Measurements from ENCODE around the gene LIX1.
"Not testable (repeated sequence)": the region's sequence is repeated elsewhere in the genome, so short reads cannot be mapped to it uniquely, and the experiment has no call there.

LIX1 gene

DNA sequence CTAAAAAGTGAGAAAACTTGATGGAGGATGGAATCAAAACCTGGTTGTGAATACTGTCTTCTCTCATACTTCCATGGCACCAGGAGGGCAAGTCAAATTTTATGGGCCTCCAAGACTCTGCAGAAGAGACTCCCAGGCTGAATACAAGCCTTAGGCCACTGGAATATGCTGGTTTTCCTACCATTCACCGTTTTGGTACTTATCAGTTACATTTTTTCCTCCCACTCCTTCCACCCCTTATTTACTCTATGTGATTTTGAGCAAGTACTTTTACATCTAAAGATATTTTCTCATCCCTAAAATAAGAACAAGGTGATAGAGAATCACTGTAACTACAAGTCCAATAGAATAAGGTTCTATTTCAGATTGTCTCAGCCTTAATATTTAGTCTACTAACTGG is 8.0 kb upstream of the LIX1 start:
- H3K4me3 ChIP-seq (ENCODE audit: low read depth, low read length), result no peak overlapping the region
- no peak overlapping the region for H3K27ac ChIP-seq
- DNase-seq, result no peak
- no peaks in the 10 kb centered on the region for H3K36me3 ChIP-seq
- H3K9me3 ChIP-seq (ENCODE audit: severe bottlenecking), result peaks cover 3% of the 10 kb centered on the region
- TF ChIP-seq CTCF (IDR thresholded peaks at IDR 0.05; ENCODE audit: low read depth, low read length), result no peak
- H3K27me3 ChIP-seq (ENCODE audit: insufficient read depth, low read depth, severe bottlenecking), result no peaks in the 10 kb centered on the region

DNA sequence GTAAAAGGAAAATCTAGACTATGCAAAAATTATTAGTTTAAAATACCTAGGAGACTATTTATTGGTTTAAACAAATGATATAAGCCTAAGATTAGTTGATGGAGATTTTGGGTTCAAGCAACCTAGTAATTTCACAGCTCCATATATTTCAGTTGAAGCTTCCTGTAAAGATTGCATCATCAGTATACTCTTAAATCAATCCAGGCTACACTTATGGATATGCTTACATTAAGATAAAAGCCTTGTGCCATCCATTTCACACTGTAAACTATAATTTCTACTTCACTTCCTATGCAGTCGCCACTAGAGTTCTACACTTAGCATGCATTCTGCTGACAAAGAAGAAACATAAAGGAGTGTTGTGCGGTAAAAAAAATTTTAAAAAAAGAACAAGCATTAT is 7.3 kb upstream of the LIX1 start:
- TF ChIP-seq CTCF (IDR thresholded peaks at IDR 0.05; ENCODE audit: low read depth, low read length), result no peak
- no peak overlapping the region for H3K4me3 ChIP-seq (ENCODE audit: low read depth, low read length)
- no peak for DNase-seq
- no peaks in the 10 kb centered on the region for H3K9me3 ChIP-seq (ENCODE audit: severe bottlenecking)
- no peak overlapping the region for H3K27ac ChIP-seq
- H3K36me3 ChIP-seq, result no peaks in the 10 kb centered on the region
- H3K27me3 ChIP-seq (ENCODE audit: insufficient read depth, low read depth, severe bottlenecking), result no peaks in the 10 kb centered on the region

DNA sequence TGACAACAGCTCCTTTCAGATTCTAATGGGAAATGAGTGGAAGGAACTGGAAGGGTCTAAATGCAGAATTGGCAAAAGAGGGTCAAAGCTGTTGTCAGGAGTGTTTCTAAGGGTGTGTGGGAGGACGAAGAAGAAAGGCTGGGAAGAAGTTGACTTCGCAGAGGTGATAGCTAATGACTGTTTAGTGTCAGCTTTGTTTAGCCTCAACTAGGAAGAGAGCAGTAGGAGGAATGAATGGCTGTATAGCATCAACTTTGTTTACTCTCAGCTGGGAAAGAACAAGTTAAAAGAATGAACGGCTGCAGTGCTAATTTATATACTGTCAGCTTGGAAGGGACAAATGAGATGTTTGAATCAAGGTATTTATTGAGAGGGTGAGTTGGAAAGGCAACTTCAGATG is 5.9 kb upstream of the LIX1 start:
- no peak for DNase-seq
- no peak for TF ChIP-seq CTCF (IDR thresholded peaks at IDR 0.05; ENCODE audit: low read depth, low read length)
- H3K4me3 ChIP-seq (ENCODE audit: low read depth, low read length), result no peak overlapping the region
- no peak overlapping the region for H3K27ac ChIP-seq
- no peaks in the 10 kb centered on the region for H3K36me3 ChIP-seq
- no peaks in the 10 kb centered on the region for H3K9me3 ChIP-seq (ENCODE audit: severe bottlenecking)
- H3K27me3 ChIP-seq (ENCODE audit: insufficient read depth, low read depth, severe bottlenecking), result no peaks in the 10 kb centered on the region

DNA sequence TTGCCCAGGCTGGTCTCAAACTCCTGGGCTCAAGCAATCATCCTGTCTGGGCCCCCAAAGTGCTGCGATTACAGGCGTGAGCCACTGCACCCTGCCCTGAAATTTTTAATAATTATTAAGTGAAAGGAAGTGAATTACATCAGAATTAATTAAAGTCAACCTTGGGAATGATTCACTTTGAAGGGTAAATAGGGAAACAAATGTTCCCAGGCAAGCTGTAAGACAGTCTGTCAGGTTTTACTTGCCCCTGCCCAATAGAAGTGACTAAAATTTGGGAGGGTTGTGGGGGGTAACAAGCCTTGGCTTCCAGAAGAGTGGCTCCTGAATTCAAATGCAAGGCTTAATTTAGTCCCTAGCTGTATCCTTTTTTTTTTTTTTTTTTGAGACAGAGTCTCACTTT is 1.3 kb upstream of the LIX1 start:
- no peak overlapping the region for H3K4me3 ChIP-seq (ENCODE audit: low read depth, low read length)
- TF ChIP-seq CTCF (IDR thresholded peaks at IDR 0.05; ENCODE audit: low read depth, low read length), result no peak
- no peaks in the 10 kb centered on the region for H3K9me3 ChIP-seq (ENCODE audit: severe bottlenecking)
- H3K27ac ChIP-seq, result no peak overlapping the region
- H3K36me3 ChIP-seq, result no peaks in the 10 kb centered on the region
- no peak for DNase-seq
- no peaks in the 10 kb centered on the region for H3K27me3 ChIP-seq (ENCODE audit: insufficient read depth, low read depth, severe bottlenecking)

GRCh38 chr5:97141539-97141938 is 872 bp downstream of the LIX1 start:
- no peak overlapping the region for H3K4me3 ChIP-seq (ENCODE audit: low read depth, low read length)
- no peaks in the 10 kb centered on the region for H3K27me3 ChIP-seq (ENCODE audit: insufficient read depth, low read depth, severe bottlenecking)
- H3K27ac ChIP-seq, result no peak overlapping the region
- no peaks in the 10 kb centered on the region for H3K36me3 ChIP-seq
- no peak for TF ChIP-seq CTCF (IDR thresholded peaks at IDR 0.05; ENCODE audit: low read depth, low read length)
- no peak for DNase-seq
- no peaks in the 10 kb centered on the region for H3K9me3 ChIP-seq (ENCODE audit: severe bottlenecking)

DNA sequence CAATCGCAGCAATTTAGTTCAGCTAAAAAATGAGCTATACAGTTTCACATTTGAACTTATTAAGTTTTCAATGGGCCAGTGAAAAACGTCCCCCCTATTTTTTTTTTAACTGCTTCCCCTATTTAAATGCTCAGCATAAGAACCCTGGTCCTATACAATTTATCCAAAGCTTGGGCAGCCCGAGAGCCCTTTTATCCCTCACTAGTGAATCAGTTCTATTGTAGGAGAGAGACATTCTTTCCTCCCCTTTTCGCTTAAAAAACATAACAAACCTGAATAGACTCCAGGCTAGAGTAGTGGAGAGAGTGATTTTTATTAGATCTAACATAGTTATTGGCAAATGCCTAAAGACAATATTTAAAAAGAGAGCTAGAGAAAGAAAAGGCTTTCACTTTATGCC is 1.4 kb downstream of the LIX1 start:
- DNase-seq, result no peak
- TF ChIP-seq CTCF (IDR thresholded peaks at IDR 0.05; ENCODE audit: low read depth, low read length), result no peak
- Histone ChIP-seq H3K27ac (no peak overlapping the region), H3K4me3 (ENCODE audit: low read depth, low read length) (no peak overlapping the region), H3K9me3 (ENCODE audit: severe bottlenecking) (no peaks in the 10 kb centered on the region), H3K36me3 (no peaks in the 10 kb centered on the region), H3K27me3 (ENCODE audit: insufficient read depth, low read depth, severe bottlenecking) (no peaks in the 10 kb centered on the region)

DNA sequence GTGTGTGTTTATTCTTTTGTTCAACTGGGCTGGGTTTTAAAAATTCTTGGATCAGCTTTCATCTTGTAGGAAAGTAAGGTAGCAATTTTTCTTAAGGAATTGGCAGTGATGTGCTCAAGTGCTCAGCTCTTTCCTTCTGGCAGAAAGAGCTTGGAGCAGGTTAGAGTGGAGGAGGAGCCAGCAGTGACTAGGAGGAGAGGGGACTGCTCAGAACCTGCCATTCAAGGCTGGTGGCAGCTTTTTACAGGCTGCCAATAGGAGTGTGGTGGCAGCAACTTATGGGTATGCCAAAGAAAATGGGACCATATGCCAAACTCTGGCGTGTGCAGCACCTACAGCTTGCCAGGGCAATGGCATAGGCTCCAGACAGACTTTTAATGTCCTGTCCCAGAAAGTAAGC is 2.2 kb downstream of the LIX1 start:
- not testable (repeated sequence) for H3K27ac ChIP-seq; H3K4me3 ChIP-seq (ENCODE audit: low read depth, low read length); H3K9me3 ChIP-seq (ENCODE audit: severe bottlenecking); H3K36me3 ChIP-seq; H3K27me3 ChIP-seq (ENCODE audit: insufficient read depth, low read depth, severe bottlenecking); DNase-seq

Measured in WERI-Rb-1 (cell line).